Neural cell (in vitro differentiated cells): ENCODE data around the gene E2F4. TPM values are rescaled to one million over a fixed set of nuclear protein-coding genes. Genes with fewer than 3 reads are reported as not detected.

Experiments
- H2AFZ ChIP-seq: fragments of 200-600, 300-800 bp; sonication (generic), shearing (Covaris generic); 2 replicates; pipeline ENCODE4 v1.6.0; 2014; ENCODE audit warnings: low read depth, mild to moderate bottlenecking, antibody characterized with exemption, low read length, moderate library complexity
- H3F3A ChIP-seq: fragments of 200-600 bp; shearing (Covaris generic); 2 replicates; pipeline ENCODE4 v1.6.1; 2016; ENCODE audit warnings: mild to moderate bottlenecking, moderate library complexity, mixed read lengths, antibody characterized with exemption, low read length; ENCODE audit not compliant: insufficient read depth, poor library complexity, severe bottlenecking
- H3K27ac ChIP-seq: fragments of 200-600, 300-800 bp; sonication (generic), shearing (Covaris generic); 2 replicates; pipeline ENCODE4 v1.5.1; 2014; ENCODE audit warnings: mild to moderate bottlenecking, low read length, moderate library complexity
- H3K27me3 ChIP-seq: fragments of 300-800, 200-600 bp; sonication (generic), shearing (Covaris generic); 2 replicates; pipeline ENCODE4 v1.6.0; 2014; ENCODE audit warnings: mild to moderate bottlenecking, low read depth, low read length, moderate library complexity; ENCODE audit not compliant: insufficient read depth
- H3K36me3 ChIP-seq: fragments of 300-800, 200-600 bp; sonication (generic), shearing (Covaris generic); 2 replicates; pipeline ENCODE4 v1.5.1; 2014; ENCODE audit warnings: mild to moderate bottlenecking, antibody characterized with exemption, low read length, moderate library complexity; ENCODE audit not compliant: insufficient read depth
- H3K4me2 ChIP-seq: fragments of 300-800, 200-600 bp; sonication (generic), shearing (Covaris generic); 2 replicates; pipeline ENCODE4 v1.6.0; 2014; ENCODE audit warnings: mild to moderate bottlenecking, low read length
- H3K4me3 ChIP-seq: fragments of 300-800, 200-600 bp; sonication (generic), shearing (Covaris generic); 2 replicates; pipeline ENCODE4 v1.5.1; 2014; ENCODE audit warnings: mild to moderate bottlenecking, low read length, moderate library complexity
- H3K79me2 ChIP-seq: fragments of 200-600 bp; shearing (Covaris generic); replicated peaks from 2 replicates; pipeline ENCODE4 v1.6.0; 2014; ENCODE audit warnings: mild to moderate bottlenecking, low read length, moderate library complexity; ENCODE audit not compliant: insufficient read depth
- H3K9ac ChIP-seq: fragments of 300-800, 200-600 bp; sonication (generic), shearing (Covaris generic); 2 replicates; pipeline ENCODE4 v1.6.1; 2016; ENCODE audit warnings: mild to moderate bottlenecking, low read length, mixed read lengths
- H3K9me2 ChIP-seq: fragments of 200-600 bp; shearing (Covaris generic); 2 replicates; pipeline ENCODE4 v1.6.1; 2016; ENCODE audit warnings: mild to moderate bottlenecking, low read length, mixed read lengths; ENCODE audit not compliant: insufficient read depth
- H3K9me3 ChIP-seq: fragments of 200-600, 300-800 bp; sonication (generic), shearing (Covaris generic); 2 replicates; pipeline ENCODE4 v1.6.1; 2016; ENCODE audit warnings: mild to moderate bottlenecking, mixed run types, low read length, moderate library complexity, mixed read lengths
- H4K20me1 ChIP-seq: fragments of 200-600 bp; shearing (Covaris generic); 2 replicates; pipeline ENCODE4 v1.6.1; 2016; ENCODE audit warnings: mild to moderate bottlenecking, mixed run types; ENCODE audit not compliant: insufficient read depth
- CTCF ChIP-seq: fragments of 450-650 bp; IDR thresholded peaks from 2 replicates; pipeline ENCODE4 v1.5.1; 2014; ENCODE audit warnings: antibody characterized with exemption, mild to moderate bottlenecking, moderate library complexity; ENCODE audit not compliant: poor library complexity, severe bottlenecking
- EP300 ChIP-seq: fragments of 450-650 bp; conservative IDR thresholded peaks from 2 replicates; pipeline ENCODE4 v1.6.1; 2014; ENCODE audit warnings: antibody characterized with exemption, mild to moderate bottlenecking, moderate library complexity; ENCODE audit not compliant: poor library complexity, severe bottlenecking
- EZH2 ChIP-seq: fragments of 200-600, 300-800 bp; shearing (Covaris generic), sonication (generic); IDR thresholded peaks from 2 replicates; pipeline ENCODE4 v1.6.1; 2014; ENCODE audit warnings: antibody characterized with exemption, low read length, borderline replicate concordance, mild to moderate bottlenecking; ENCODE audit not compliant: insufficient read depth, poor library complexity, severe bottlenecking
- MXI1 ChIP-seq: fragments of 450-650 bp; conservative IDR thresholded peaks from 2 replicates; pipeline ENCODE4 v1.6.1; 2014; ENCODE audit warnings: antibody characterized with exemption, mild to moderate bottlenecking; ENCODE audit not compliant: poor library complexity, severe bottlenecking
- POLR2AphosphoS5 ChIP-seq: IDR thresholded peaks from 2 replicates; pipeline ENCODE4 v1.6.1; 2012
- RAD21 ChIP-seq: fragments of 450-650 bp; conservative IDR thresholded peaks from 2 replicates; pipeline ENCODE4 v1.6.1; 2014; ENCODE audit warnings: antibody characterized with exemption, mild to moderate bottlenecking, moderate library complexity
- REST ChIP-seq: IDR thresholded peaks from 2 replicates; pipeline ENCODE4 v1.6.1; 2012; ENCODE audit warnings: borderline replicate concordance
- SMC3 ChIP-seq: fragments of 450-650 bp; conservative IDR thresholded peaks from 2 replicates; pipeline ENCODE4 v1.6.1; 2014; ENCODE audit warnings: antibody characterized with exemption, mild to moderate bottlenecking, moderate library complexity; ENCODE audit not compliant: poor library complexity
- TAF1 ChIP-seq: IDR thresholded peaks from 2 replicates; pipeline ENCODE4 v1.6.1; 2012; ENCODE audit warnings: low read depth
- polyA plus RNA-seq: library from polyadenylated mRNA; depleted of rRNA; stranded (reverse); fragments of >200 nt; gene quantifications from 2 replicates; pipeline ENCODE4 v1.2.3, GENCODE V29; 2014

The E2F4 gene
- polyA plus RNA-seq, 1 donor from 2014 or later = 112 TPM

GRCh38 chr16:67213197-67214019 lies 21.5 kb downstream of the E2F4 start:
- Histone ChIP-seq H3K4me2 (no peak overlapping the region), H3K9me3 (no peaks in the 10 kb centered on the region), H3K36me3 (no peaks in the 10 kb centered on the region), H4K20me1 (no peaks in the 10 kb centered on the region), H3K9ac (no peak overlapping the region), H2AFZ (no peak overlapping the region), H3K9me2 (no peaks in the 10 kb centered on the region), H3K4me3 (no peak overlapping the region), H3F3A (no peaks in the 10 kb centered on the region), H3K27me3 (no peaks in the 10 kb centered on the region), H3K27ac (no peak overlapping the region), H3K79me2 (no peaks in the 10 kb centered on the region)
- TF ChIP-seq RAD21 (no peak), REST (no peak), EZH2 (no peak), EP300 (no peak), POLR2AphosphoS5 (no peak), CTCF (no peak), MXI1 (no peak), TAF1 (no peak), SMC3 (no peak)

- Histone ChIP-seq H2AFZ (no peak overlapping the region), H3K79me2 (no peaks in the 10 kb centered on the region), H3F3A (no peaks in the 10 kb centered on the region), H3K27me3 (no peaks in the 10 kb centered on the region), H3K4me2 (no peak overlapping the region), H3K4me3 (no peak overlapping the region), H3K36me3 (no peaks in the 10 kb centered on the region), H3K9me2 (no peaks in the 10 kb centered on the region), H3K27ac (no peak overlapping the region), H3K9me3 (no peaks in the 10 kb centered on the region), H3K9ac (no peak overlapping the region), H4K20me1 (no peaks in the 10 kb centered on the region)
- TF ChIP-seq MXI1 = no peak
- no peak for TF ChIP-seq RAD21
- TF ChIP-seq POLR2AphosphoS5 = no peak
- TF ChIP-seq SMC3 = no peak
- TF ChIP-seq TAF1 = no peak
- TF ChIP-seq EP300 = no peak
- TF ChIP-seq CTCF = no peak
- no peak for TF ChIP-seq EZH2
- TF ChIP-seq REST = no peak
Observed at GRCh38 chr16:67215706-67216105, 23.8 kb downstream of the E2F4 start.
